ENCODE measurements around the gene PDE4D.

DNA sequence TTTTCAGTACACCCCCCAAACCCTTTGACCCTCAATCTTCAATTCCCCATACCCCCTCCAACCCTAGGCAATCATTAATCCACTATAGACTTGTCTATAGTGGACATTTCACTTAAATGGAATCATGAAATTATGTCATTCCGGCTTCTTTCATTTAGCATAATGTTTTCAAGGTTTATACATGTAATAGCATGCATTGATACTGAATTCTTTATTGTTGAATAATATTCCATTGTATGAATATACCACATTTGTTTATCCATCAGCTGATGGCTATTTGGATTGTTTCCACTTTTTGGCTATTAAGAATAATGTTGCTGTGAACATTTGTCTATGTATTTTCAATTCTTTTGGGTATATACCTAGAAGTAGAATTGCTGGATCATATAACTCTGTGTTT lies 238.8 kb downstream of the PDE4D start:
- TF ChIP-seq, protein P1, sequence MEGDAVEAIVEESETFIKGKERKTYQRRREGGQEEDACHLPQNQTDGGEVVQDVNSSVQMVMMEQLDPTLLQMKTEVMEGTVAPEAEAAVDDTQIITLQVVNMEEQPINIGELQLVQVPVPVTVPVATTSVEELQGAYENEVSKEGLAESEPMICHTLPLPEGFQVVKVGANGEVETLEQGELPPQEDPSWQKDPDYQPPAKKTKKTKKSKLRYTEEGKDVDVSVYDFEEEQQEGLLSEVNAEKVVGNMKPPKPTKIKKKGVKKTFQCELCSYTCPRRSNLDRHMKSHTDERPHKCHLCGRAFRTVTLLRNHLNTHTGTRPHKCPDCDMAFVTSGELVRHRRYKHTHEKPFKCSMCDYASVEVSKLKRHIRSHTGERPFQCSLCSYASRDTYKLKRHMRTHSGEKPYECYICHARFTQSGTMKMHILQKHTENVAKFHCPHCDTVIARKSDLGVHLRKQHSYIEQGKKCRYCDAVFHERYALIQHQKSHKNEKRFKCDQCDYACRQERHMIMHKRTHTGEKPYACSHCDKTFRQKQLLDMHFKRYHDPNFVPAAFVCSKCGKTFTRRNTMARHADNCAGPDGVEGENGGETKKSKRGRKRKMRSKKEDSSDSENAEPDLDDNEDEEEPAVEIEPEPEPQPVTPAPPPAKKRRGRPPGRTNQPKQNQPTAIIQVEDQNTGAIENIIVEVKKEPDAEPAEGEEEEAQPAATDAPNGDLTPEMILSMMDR (IDR thresholded peaks at IDR 0.05): no peak
- no peak for TF ChIP-seq EZH2 (IDR thresholded peaks at IDR 0.05)

Measured in neural progenitor cell (in vitro differentiated cells).